ENCODE data around the gene GFOD1.

The GFOD1 gene

DNA sequence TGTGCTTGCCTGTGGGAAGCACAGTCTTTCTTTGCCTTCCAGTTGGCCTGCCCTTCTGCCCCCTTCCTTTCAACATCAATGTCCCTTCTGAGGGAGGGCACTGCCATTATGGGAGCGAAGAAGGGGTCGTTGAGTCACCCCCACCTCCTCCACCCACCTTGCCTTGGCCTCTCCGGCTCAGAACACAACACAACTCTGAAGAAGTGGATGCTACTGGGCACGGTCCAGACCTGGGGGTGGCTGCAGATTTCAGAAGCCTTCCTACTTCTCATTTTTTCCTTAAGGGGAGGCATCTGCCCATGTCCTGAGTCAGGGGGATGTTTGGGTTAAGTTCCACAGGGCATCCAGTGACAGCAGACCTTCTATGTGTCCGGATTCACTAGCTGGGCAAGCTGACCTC is 72.1 kb downstream of the GFOD1 start:
- H3K9me3 Mint-ChIP-seq, result peaks cover 5% of the 10 kb centered on the region
- no peak overlapping the region for H3K4me3 Mint-ChIP-seq
- H3K36me3 Mint-ChIP-seq (ENCODE audit: low read depth), result peaks cover 2% of the 10 kb centered on the region
- H3K27ac Mint-ChIP-seq, result no peak overlapping the region
- peaks cover 10% of the 10 kb centered on the region for H3K27me3 Mint-ChIP-seq (ENCODE audit: low read depth)
- H3K4me1 Mint-ChIP-seq (ENCODE audit: low read depth), result no peaks in the 10 kb centered on the region

DNA sequence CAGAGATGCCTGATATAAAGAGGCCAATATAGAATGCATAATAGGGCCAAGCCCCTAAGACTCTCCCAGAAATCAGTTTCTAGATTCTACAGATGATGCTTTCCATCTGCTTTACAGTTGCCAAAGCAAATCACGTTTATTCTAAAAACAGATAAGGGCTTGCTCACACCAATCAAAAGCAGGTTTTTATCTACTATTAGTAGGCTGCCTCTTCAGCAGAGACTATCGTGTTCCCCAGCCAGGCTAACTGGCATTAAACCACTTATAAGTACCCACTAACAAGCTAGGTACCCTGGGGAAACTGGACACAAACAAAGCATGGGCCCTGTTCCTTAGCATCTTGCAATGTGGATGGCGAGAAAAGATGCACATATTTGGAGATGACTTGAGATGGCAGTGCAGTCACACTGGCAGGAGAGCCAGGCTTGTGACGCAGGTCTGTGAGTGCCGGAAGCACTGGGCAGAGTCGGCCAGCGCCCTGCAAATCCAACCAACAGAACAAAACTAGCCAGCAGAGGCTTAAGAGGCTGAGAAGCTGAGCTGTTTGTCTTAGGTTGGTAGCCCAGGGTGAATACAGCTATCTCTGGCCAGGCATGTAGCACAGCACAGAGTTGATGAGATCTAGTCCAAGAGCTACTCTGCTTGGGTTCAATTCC is 73.4 kb downstream of the GFOD1 start:
- Mint-ChIP-seq H3K4me3 (no peak overlapping the region), H3K27ac (no peak overlapping the region)

GRCh38 chr6:13413466-13413862 is 73.9 kb downstream of the GFOD1 start:
- no peaks in the 10 kb centered on the region for H3K27me3 Mint-ChIP-seq (ENCODE audit: low read depth)
- H3K36me3 Mint-ChIP-seq (ENCODE audit: low read depth), result no peaks in the 10 kb centered on the region
- no peaks in the 10 kb centered on the region for H3K4me1 Mint-ChIP-seq (ENCODE audit: low read depth)
- H3K27ac Mint-ChIP-seq, result no peak overlapping the region
- peaks cover 5% of the 10 kb centered on the region for H3K9me3 Mint-ChIP-seq
- no peak overlapping the region for H3K4me3 Mint-ChIP-seq

More for the DNA sequence above, 73.4 kb downstream of the GFOD1 start:
- Mint-ChIP-seq H3K9me3 (peaks cover 5% of the 10 kb centered on the region), H3K27me3 (ENCODE audit: low read depth) (no peaks in the 10 kb centered on the region), H3K36me3 (ENCODE audit: low read depth) (no peaks in the 10 kb centered on the region), H3K4me1 (ENCODE audit: low read depth) (no peaks in the 10 kb centered on the region)

DNA sequence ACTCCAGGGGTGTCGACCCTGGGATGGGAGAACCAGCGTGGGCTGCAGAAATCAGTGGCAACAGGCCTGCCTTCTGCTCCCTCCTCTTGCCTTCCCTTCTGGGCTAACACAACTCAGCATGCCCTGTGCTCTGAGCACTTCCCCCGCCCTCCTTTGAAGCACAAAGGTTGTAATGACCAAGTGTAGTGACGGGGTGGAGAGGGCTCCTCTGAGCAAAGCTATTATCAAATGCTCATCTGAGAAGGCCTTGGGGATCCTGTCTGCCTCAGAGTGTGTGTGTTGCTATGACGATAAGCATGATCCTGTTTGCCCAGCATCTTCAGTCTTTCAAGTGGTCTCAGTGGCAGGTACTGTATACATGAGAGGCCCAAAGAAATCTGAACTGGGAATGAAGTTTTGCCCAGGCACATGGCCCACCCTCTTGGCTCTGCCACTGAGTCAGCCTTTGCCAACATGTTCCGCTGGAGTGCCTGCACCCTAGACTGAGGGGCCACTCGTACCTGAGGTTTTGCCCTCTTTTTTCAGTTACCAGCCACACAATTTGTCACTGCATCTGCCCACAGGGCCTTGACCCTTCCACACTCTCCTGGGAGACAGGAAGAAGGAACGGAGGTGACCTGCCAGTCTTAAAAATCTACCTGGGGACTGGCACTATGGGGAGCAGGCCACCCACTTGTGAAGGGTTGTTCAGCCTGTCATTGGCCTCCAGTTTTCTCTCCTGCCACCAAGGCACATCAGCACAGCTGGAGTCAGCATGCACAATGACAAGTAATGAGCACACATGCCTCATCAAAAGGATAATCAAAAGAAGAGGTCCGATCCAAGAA is 74.5 kb downstream of the GFOD1 start:
- H3K27me3 Mint-ChIP-seq (ENCODE audit: low read depth), result no peaks in the 10 kb centered on the region
- H3K9me3 Mint-ChIP-seq, result peaks cover 5% of the 10 kb centered on the region
- no peaks in the 10 kb centered on the region for H3K4me1 Mint-ChIP-seq (ENCODE audit: low read depth)
- no peaks in the 10 kb centered on the region for H3K36me3 Mint-ChIP-seq (ENCODE audit: low read depth)
- no peak overlapping the region for H3K27ac Mint-ChIP-seq
- no peak overlapping the region for H3K4me3 Mint-ChIP-seq

DNA sequence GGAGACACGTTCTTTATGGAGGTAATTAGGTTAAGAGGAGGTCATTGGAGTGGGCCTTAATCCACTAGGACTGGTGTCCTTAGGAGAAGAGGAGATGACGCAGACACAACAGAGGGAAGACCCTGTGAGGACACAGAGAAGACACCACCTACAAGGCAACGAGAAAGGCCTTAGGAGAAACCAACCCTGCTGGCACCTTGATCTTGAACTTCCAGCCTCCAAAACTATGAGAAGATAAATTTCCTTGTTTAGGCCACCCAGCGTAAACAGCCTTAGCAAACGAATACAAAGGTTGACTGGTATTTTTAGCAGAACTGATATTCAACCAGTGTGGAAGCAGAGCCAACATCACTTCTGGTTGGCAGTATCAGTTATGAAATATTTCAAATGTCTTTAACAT is 75.2 kb downstream of the GFOD1 start:
- Mint-ChIP-seq H3K9me3 (peaks cover 5% of the 10 kb centered on the region), H3K36me3 (ENCODE audit: low read depth) (peaks cover 1% of the 10 kb centered on the region), H3K4me3 (no peak overlapping the region), H3K27ac (no peak overlapping the region), H3K27me3 (ENCODE audit: low read depth) (no peaks in the 10 kb centered on the region), H3K4me1 (ENCODE audit: low read depth) (no peaks in the 10 kb centered on the region)

- no peak overlapping the region for H3K27ac Mint-ChIP-seq
- H3K4me3 Mint-ChIP-seq, result no peak overlapping the region
- H3K36me3 Mint-ChIP-seq (ENCODE audit: low read depth), result peaks cover 1% of the 10 kb centered on the region
- no peaks in the 10 kb centered on the region for H3K4me1 Mint-ChIP-seq (ENCODE audit: low read depth)
- H3K27me3 Mint-ChIP-seq (ENCODE audit: low read depth), result no peaks in the 10 kb centered on the region
- peaks cover 9% of the 10 kb centered on the region for H3K9me3 Mint-ChIP-seq
Observed at GRCh38 chr6:13411484-13411883, 75.9 kb downstream of the GFOD1 start.

GRCh38 chr6:13409991-13410390 is 77.4 kb downstream of the GFOD1 start:
- no peaks in the 10 kb centered on the region for H3K4me1 Mint-ChIP-seq (ENCODE audit: low read depth)
- peaks cover 1% of the 10 kb centered on the region for H3K36me3 Mint-ChIP-seq (ENCODE audit: low read depth)
- H3K27me3 Mint-ChIP-seq (ENCODE audit: low read depth), result no peaks in the 10 kb centered on the region
- H3K4me3 Mint-ChIP-seq, result no peak overlapping the region
- peaks cover 4% of the 10 kb centered on the region for H3K9me3 Mint-ChIP-seq
- H3K27ac Mint-ChIP-seq, result no peak overlapping the region

DNA sequence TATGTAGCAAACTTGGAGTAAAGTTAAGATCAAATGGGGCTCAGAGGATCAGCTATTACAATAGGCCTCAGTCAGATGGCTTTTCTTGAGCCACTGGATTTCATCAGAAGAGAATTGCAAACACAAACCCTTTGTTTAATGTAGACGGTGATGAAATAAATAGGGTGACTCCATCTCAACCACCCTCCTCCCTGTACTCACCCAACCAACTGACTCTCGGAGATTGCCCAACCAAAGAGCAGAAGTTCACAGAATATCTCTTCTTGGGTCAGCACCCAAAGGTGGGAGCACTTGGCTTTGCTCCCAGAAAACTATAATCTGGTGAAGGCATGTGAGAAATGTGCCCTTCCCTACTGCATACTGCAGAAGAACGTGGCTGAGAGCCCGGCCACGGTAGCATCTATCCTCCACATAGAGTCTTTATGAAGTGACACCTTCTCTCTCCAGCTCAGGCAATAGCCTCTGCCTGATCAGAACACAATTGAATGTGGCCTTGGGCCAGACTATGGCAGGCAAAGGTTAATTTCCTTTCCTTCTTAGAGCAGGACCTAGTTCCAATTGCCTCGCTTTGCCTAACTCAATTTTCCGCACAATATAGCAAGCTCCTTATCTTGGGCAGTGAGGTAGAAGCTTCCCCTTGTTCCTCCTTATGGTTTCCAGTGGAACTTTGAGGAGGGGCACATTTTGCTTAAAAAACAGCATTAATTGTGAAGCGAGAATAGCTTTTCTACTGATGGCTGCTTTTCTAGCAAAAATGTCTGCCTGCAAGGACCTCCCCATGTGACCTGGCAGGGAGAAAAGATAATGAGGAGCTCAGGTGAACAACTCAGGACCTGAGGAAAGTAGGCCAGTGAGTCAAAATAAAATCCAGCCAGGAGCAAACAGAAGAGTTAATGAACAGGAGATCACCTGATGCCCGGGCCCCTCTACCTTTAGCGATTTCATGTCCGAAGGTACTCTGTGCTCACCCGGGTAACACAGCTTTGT is 79.4 kb downstream of the GFOD1 start:
- H3K4me3 Mint-ChIP-seq, result no peak overlapping the region
- H3K4me1 Mint-ChIP-seq (ENCODE audit: low read depth), result no peaks in the 10 kb centered on the region
- H3K36me3 Mint-ChIP-seq (ENCODE audit: low read depth), result peaks cover 1% of the 10 kb centered on the region
- no peaks in the 10 kb centered on the region for H3K27me3 Mint-ChIP-seq (ENCODE audit: low read depth)
- peaks cover 4% of the 10 kb centered on the region for H3K9me3 Mint-ChIP-seq
- H3K27ac Mint-ChIP-seq, result no peak overlapping the region

DNA sequence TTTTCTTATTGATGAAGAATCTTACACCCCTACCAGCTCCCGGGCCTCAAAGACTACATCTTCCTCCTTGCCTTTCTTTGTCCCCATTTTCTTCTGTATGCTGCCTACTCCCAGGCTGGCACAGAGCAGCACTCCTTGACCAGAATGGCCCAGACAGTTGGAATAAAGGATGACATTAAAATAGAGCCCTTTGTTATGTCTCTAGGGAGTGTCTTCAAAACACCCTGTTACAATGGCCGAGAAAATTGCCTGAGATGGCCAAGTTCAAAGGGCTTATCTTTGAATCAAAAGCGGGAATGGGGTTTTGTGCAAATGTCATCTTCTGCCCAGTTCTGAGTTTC is 80.1 kb downstream of the GFOD1 start:
- Mint-ChIP-seq H3K36me3 (ENCODE audit: low read depth) (peaks cover 1% of the 10 kb centered on the region), H3K9me3 (peaks cover 4% of the 10 kb centered on the region), H3K27ac (no peak overlapping the region), H3K27me3 (ENCODE audit: low read depth) (no peaks in the 10 kb centered on the region), H3K4me3 (no peak overlapping the region), H3K4me1 (ENCODE audit: low read depth) (no peaks in the 10 kb centered on the region)

- peaks cover 4% of the 10 kb centered on the region for H3K9me3 Mint-ChIP-seq
- H3K4me1 Mint-ChIP-seq (ENCODE audit: low read depth), result no peaks in the 10 kb centered on the region
- H3K27me3 Mint-ChIP-seq (ENCODE audit: low read depth), result no peaks in the 10 kb centered on the region
- no peak overlapping the region for H3K4me3 Mint-ChIP-seq
- H3K36me3 Mint-ChIP-seq (ENCODE audit: low read depth), result peaks cover 1% of the 10 kb centered on the region
- no peak overlapping the region for H3K27ac Mint-ChIP-seq
Observed at GRCh38 chr6:13406781-13407180, 80.6 kb downstream of the GFOD1 start.

GRCh38 chr6:13405961-13406477 is 81.4 kb downstream of the GFOD1 start:
- no peak overlapping the region for H3K27ac Mint-ChIP-seq
- peaks cover under 1% of the 10 kb centered on the region for H3K4me1 Mint-ChIP-seq (ENCODE audit: low read depth)
- no peak overlapping the region for H3K4me3 Mint-ChIP-seq
- peaks cover 4% of the 10 kb centered on the region for H3K9me3 Mint-ChIP-seq
- no peaks in the 10 kb centered on the region for H3K27me3 Mint-ChIP-seq (ENCODE audit: low read depth)
- H3K36me3 Mint-ChIP-seq (ENCODE audit: low read depth), result peaks cover 1% of the 10 kb centered on the region

DNA sequence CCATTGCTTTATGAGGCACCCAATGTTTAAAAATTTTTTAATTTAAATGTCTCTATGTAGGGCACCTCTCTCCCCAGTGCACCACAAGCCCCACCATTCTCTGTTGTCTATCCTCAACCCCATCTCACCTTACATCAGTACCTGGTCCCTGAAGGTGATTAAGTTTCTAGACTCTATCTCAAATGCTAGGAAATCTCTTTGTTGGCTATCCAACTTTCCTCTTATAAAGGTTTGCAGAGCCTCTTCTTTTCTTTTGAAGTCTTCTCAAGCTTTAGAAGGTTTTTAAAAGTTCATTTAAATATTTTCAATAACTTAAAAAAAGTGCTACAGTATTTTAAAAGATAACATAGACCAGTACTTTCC is 82.5 kb downstream of the GFOD1 start:
- no peaks in the 10 kb centered on the region for H3K27me3 Mint-ChIP-seq (ENCODE audit: low read depth)
- peaks cover 6% of the 10 kb centered on the region for H3K4me1 Mint-ChIP-seq (ENCODE audit: low read depth)
- H3K27ac Mint-ChIP-seq, result no peak overlapping the region
- peaks cover 4% of the 10 kb centered on the region for H3K9me3 Mint-ChIP-seq
- H3K36me3 Mint-ChIP-seq (ENCODE audit: low read depth), result peaks cover 1% of the 10 kb centered on the region
- H3K4me3 Mint-ChIP-seq, result no peak overlapping the region

- peaks cover 1% of the 10 kb centered on the region for H3K36me3 Mint-ChIP-seq (ENCODE audit: low read depth)
- peaks cover 6% of the 10 kb centered on the region for H3K4me1 Mint-ChIP-seq (ENCODE audit: low read depth)
- no peak overlapping the region for H3K27ac Mint-ChIP-seq
- H3K27me3 Mint-ChIP-seq (ENCODE audit: low read depth), result no peaks in the 10 kb centered on the region
- peaks cover 4% of the 10 kb centered on the region for H3K9me3 Mint-ChIP-seq
- H3K4me3 Mint-ChIP-seq, result no peak overlapping the region
Observed at GRCh38 chr6:13404228-13404891, 83.0 kb downstream of the GFOD1 start.

- Mint-ChIP-seq H3K9me3 (peaks cover 4% of the 10 kb centered on the region), H3K27ac (no peak overlapping the region), H3K4me3 (no peak overlapping the region), H3K36me3 (ENCODE audit: low read depth) (peaks cover 1% of the 10 kb centered on the region), H3K4me1 (ENCODE audit: low read depth) (peaks cover 6% of the 10 kb centered on the region), H3K27me3 (ENCODE audit: low read depth) (no peaks in the 10 kb centered on the region)
Observed at GRCh38 chr6:13402711-13403110, 84.7 kb downstream of the GFOD1 start.
